Ovary (tissue), 3 donors: ENCODE data around the gene ANXA4.

Experiments used
- EP300 ChIP-seq: sonication (generic); formaldehyde crosslinking; IDR thresholded peaks from one replicate; pipeline ENCODE4 v1.6.1; 2017; ENCODE audit warnings: antibody characterized with exemption
- POLR2A ChIP-seq: fragments of 450-650 bp; IDR thresholded peaks from one replicate; pipeline ENCODE4 v1.6.1; 2017; ENCODE audit warnings: antibody characterized with exemption, mild to moderate bottlenecking, moderate library complexity
- TF ChIP-seq, protein P1 (sequence below), 3 donors: fragments of 450-650 bp in 2 of 3; fragments of 200-600 bp in 1 of 3; IDR thresholded peaks; one replicate each; pipeline versions ENCODE4 v1.5.1 to v1.8.0; 2016 to 2022; ENCODE audit warnings: antibody characterized with exemption in 3 of 3, mild to moderate bottlenecking in 1 of 3
- donor health status: DM: no; HTN: no; CAD: no.

DNA sequence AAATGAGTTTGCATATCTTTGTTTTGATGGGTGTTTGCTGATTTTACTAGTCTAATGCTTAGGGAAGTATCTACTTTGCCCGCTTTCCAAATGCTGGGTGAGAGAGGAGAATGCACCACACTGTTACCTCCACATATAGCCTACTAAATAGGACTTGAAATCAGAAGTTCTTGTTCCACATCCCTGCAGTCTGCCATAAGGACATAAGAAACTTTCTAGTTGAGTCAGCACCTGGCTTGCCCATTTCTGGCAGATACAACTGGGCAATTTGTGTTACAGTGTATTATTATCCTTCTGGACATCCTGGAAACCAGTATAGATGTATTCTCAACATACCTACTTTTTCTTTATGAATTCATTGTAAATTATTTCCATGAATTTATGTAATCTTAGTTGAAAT, 29.5 kb downstream of the ANXA4 start:
- TF ChIP-seq, protein P1, sequence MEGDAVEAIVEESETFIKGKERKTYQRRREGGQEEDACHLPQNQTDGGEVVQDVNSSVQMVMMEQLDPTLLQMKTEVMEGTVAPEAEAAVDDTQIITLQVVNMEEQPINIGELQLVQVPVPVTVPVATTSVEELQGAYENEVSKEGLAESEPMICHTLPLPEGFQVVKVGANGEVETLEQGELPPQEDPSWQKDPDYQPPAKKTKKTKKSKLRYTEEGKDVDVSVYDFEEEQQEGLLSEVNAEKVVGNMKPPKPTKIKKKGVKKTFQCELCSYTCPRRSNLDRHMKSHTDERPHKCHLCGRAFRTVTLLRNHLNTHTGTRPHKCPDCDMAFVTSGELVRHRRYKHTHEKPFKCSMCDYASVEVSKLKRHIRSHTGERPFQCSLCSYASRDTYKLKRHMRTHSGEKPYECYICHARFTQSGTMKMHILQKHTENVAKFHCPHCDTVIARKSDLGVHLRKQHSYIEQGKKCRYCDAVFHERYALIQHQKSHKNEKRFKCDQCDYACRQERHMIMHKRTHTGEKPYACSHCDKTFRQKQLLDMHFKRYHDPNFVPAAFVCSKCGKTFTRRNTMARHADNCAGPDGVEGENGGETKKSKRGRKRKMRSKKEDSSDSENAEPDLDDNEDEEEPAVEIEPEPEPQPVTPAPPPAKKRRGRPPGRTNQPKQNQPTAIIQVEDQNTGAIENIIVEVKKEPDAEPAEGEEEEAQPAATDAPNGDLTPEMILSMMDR (IDR thresholded peaks at IDR 0.05), result no peak
- TF ChIP-seq POLR2A (no peak), EP300 (no peak)
